GM12873 (cell line): ENCODE results near the gene RANGAP1.
A peak's percentile ranks its signal among the peaks of the same experiment; 100 is the strongest.

Experiments
- TF ChIP-seq, protein P1 (sequence below): IDR thresholded peaks from 2 replicates; pipeline ENCODE4 v1.5.1; 2012; ENCODE audit warnings: low read depth, mild to moderate bottlenecking, moderate library complexity, low read length, control low read depth; ENCODE audit not compliant: insufficient read depth; ENCODE audit errors: missing control alignments

Gene RANGAP1

DNA sequence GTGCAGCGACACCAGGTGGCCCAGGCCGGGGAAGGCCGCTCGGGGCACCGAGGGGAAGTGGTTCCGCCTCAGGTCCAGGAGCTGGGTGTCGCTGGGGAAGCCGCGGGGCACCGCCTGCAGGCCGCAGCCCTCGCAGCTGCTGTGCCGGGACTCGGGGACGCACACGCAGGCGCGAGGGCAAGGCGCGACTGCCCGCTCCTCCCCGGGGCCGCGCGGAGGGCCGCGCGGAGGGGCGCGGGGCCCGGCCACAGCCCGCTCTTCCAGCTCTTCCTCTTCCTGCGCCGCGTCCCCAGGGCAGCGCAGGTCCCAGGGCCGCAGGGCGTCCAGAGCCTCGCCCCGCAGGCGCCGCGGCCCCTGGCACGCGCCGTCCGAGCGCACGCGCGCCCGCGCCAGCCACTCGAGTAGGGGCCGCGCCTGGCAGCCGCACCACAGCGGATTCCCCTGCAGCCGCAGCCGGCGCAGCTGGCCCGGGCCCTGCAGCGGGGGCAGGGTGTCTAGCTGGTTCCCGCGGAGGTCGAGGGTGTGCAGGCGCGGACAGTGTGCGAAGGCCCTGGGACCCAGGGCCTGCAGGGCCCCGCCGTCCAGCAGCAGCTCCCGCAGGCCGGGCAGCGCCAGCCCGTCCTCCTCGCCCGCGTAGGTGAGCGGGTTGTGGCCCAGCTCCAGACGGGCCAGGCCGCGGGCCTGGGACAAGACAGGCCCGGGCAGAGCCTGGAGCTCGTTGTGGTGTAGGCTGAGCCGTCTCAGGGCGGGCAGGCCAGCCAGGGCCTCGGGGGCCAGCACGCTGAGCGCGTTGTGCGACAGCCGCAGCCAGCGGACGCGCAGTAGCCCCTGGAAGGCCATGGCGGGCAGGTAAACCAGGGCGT is 48.0 kb downstream of the RANGAP1 start:
- TF ChIP-seq, protein P1, sequence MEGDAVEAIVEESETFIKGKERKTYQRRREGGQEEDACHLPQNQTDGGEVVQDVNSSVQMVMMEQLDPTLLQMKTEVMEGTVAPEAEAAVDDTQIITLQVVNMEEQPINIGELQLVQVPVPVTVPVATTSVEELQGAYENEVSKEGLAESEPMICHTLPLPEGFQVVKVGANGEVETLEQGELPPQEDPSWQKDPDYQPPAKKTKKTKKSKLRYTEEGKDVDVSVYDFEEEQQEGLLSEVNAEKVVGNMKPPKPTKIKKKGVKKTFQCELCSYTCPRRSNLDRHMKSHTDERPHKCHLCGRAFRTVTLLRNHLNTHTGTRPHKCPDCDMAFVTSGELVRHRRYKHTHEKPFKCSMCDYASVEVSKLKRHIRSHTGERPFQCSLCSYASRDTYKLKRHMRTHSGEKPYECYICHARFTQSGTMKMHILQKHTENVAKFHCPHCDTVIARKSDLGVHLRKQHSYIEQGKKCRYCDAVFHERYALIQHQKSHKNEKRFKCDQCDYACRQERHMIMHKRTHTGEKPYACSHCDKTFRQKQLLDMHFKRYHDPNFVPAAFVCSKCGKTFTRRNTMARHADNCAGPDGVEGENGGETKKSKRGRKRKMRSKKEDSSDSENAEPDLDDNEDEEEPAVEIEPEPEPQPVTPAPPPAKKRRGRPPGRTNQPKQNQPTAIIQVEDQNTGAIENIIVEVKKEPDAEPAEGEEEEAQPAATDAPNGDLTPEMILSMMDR = peak; percentile 80

DNA sequence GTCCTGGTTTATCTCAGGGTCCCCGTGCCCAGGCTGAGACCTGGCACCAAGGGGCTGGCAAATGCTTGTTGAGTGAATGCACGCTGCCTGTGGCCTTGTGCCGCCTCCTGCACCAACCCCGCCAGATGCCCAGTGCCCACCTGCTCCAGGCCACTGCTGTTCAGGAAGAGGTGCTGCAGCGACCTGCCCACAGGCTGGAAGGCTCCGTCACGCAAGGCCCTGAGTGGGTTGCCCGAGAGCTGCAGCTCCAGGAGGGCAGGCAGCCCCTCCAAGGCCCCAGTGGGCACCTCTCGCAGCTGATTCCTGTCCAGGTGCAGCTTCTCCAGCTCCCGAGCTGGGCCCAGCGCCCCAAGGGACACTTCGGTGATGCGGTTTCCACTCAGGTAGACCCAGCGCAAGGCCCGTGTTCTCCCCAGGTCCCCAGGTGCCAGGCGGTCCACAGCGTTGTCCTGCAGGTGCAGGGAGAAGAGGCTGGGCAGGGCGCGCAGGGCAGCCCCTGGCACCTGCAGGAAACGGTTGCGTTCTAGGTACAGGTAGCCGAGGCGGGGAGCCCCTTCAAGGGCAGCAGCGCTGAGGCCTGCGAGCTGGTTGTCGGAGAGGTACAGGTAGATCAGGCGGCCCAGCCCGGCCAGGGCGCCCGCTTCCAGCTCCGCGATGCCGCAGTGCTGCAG is 48.8 kb downstream of the RANGAP1 start:
- TF ChIP-seq, protein P1 = no peak

DNA sequence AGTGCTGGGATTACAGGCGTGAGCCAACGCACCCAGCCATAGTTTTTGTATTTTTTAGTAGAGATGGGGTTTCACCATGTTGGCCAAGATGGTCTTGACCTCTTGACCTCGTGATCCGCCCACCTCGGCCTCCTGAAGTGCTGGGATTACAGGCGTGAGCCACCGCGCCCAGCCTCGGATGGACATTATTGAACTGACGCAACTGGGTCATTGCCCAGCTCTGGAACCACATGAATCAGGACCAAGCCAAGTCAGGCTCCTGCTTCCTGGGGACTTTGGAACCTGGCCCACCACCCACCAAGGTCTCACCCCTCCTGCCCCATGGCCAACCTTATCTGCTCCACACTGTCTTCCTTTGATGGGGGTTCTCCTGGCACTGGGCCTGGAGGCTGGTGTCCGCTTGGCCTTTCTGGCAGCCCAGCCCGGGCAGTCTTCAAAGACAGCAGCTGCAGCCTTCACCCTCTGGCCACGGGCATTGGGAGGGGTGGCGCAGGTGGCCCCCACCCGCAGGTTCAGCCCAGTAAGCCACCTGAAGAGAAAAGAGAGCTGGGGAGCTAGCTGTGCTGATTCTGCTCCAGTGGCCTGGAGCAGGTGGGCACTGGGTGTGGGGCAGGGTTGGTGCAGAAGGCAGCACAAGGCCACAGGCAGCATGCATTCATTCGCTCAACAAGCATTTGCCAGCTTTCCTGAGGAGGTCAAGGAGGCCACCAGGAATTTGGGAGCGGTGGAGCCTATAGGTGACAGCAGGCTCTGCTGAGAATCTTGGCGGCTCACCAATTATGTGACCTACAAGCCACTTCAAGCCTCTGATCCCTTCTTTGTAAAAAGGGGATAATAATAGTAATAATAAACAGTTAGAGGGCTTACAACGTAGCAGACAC is 50.9 kb downstream of the RANGAP1 start:
- TF ChIP-seq, protein P1 = no peak

DNA sequence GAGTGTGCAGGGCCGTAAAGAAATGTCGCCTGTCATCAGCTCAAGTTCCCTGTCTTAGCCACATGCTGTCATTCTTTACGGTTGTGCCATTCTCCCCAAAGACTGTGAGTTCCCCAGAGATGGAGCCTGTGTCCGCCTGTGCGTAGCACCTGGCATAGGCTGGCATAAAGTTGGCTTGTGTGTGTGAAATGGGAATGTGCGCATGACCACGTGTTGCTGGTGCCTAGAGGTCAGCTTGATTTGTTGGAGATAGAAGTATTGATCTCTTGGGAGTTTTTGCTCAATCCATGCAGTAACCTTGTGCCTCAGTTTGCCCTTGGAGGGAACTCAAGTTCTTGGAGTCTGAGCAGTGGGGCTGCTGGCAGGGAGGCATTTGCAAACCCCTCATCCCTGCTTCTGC is 54.6 kb downstream of the RANGAP1 start:
- TF ChIP-seq, protein P1 = no peak

DNA sequence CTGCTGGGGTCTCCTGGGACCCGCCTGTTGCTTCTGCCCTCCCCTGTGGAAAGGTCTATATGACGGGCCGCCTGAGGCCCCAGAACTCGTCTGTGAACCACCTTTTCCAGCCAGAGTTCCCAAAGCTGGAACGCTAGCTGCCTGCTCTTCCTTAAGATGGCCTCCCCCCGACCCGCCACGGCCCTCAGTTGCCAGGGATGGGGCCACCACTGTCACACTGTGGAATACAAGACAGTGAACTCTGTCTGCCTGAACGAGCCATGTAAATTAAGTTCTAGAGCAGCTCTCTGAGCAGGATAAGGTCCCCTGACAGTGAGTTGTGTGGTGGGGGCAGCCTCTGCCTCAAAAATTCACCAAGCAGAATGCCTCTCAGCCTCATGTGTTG is 55.6 kb downstream of the RANGAP1 start:
- TF ChIP-seq, protein P1 = no peak

DNA sequence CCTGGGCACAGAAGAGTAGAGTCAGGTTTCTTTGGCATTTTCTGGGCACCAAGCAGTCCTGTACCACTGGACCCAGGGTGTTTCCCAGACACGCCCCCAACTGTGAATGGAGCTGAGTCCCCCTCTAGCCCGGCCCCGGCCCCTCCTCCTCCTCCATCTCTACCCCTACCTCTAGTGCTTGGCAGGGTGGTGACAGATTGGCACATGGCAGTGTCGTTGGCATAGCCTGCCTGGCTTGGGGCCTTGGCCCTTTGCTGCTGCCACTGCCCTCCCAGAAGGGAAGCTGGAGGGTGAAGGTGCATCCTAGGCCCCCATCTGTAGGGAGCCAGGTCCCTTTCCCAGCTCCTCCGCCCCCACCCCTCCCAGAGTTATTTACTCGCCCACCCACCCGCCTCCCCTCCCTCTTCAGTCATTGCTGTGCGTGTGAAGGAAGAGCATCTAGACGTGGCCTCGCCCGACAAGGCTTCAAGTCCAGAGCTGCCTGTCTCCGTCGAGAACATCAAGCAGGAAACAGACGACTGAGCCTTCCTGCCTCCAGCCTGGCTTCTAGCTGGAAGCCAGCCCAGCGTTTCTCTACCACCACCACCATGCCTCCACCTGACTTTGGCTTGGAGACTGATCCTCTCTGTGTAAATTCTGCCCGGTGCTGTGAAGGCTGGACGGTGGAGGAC is 56.1 kb downstream of the RANGAP1 start:
- TF ChIP-seq, protein P1 = no peak
